ENCODE measurements around the gene ATP8A2. TPM values are rescaled to one million over a fixed set of nuclear protein-coding genes. Genes with fewer than 3 reads are reported as not detected.

The ATP8A2 gene
- total and polyA plus RNA-seq, 2 of the 4 experiments (the other 2 are of a cell fraction), result 0.02 to 0.18 TPM

DNA sequence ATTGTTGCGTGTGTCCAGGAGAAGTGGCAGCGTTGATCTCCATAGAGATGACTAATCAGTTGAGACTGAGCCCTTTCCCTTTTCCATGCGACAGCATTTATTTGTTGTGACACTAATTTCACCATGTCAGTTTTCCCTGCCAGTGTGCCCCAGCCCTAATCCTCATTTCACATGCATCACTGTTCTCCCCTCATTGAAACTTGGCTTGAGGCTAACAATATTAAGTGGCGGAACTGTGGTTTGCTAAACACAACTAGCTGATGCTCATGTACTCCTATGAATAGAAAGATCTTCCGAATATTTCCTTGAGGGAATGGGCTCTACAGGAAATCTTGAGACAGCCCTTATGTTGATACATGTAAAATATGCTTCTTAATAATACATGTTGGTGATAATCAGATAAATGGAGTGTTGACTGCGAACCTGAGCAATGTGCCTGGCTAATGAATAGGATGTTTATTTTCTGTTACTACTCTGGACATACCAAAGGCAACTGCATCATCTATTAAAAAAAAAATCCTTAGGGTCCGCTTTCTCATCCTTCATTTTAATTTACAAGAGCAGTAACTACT lies 258.6 kb downstream of the ATP8A2 start:
- no peaks in the 10 kb centered on the region for H3K27me3 ChIP-seq (ENCODE audit: control insufficient read depth, insufficient read depth, low read length)
- intact Hi-C loops (cut with micrococcal nuclease), result no loop called here
- in situ Hi-C loops (cut with MboI; ENCODE audit: low sequenced_read_pairs), result no loop called here
- ChIA-PET POLR2A (ENCODE audit: unreplicated experiment) (no interaction called here), CTCF (no interaction called here)
- H2AFZ ChIP-seq (replicated peaks; ENCODE audit: low read length, poor library complexity), result no peak overlapping the region
- ATAC-seq (ENCODE audit: low read depth), result no peak
- H4K5ac ChIP-seq (ENCODE audit: low read depth, low read length), result no peak overlapping the region
- H2AK9ac ChIP-seq (replicated peaks; ENCODE audit: low read depth, low read length, poor library complexity), result no peak overlapping the region
- 46% methylated on average over 2 of the region's 7 CpGs; no CpG with 5 or more reads in 1 of the 2 experiments for WGBS, 2 experiments (ENCODE audit: extremely low coverage in 2 of 2, insufficient read length in 1 of 2)
- no peak overlapping the region for H3K9ac ChIP-seq (ENCODE audit: low read depth, low read length)
- H2BK15ac ChIP-seq (ENCODE audit: low read depth, low read length), result no peak overlapping the region
- H3K9me1 ChIP-seq (ENCODE audit: insufficient read depth, low read length), result no peaks in the 10 kb centered on the region
- H3K4me3 ChIP-seq (ENCODE audit: insufficient read depth, low read depth, low read length), result no peak overlapping the region
- no peak overlapping the region for H3K23ac ChIP-seq (ENCODE audit: low read depth, low read length)
- no peaks in the 10 kb centered on the region for H3K4me1 ChIP-seq (ENCODE audit: control insufficient read depth, insufficient read depth, low read length)
- H4K20me1 ChIP-seq (ENCODE audit: insufficient read depth, low read length), result no peaks in the 10 kb centered on the region
- no peak overlapping the region for H4K8ac ChIP-seq (ENCODE audit: low read depth in 2 of 2, low read length in 2 of 2)
- no peak for DNase-seq
- no peak overlapping the region for H2BK20ac ChIP-seq (ENCODE audit: low read depth, low read length)
- no peak overlapping the region for H3K56ac ChIP-seq (ENCODE audit: extremely low read depth, insufficient read depth, low read length)
- H2AK5ac ChIP-seq (ENCODE audit: low read depth, low read length), result no peak overlapping the region
- no peak overlapping the region for H3K27ac ChIP-seq (ENCODE audit: insufficient read depth, low read length)
- H3K9me3 ChIP-seq (ENCODE audit: control insufficient read depth, insufficient read depth, low read length), result no peaks in the 10 kb centered on the region
- H3K79me1 ChIP-seq (ENCODE audit: low read depth in 1 of 2, low read length in 2 of 2), result no peaks in the 10 kb centered on the region
- H2BK5ac ChIP-seq (ENCODE audit: low read depth, low read length, poor library complexity, severe bottlenecking), result no peak overlapping the region
- dilution Hi-C loops (cut with HindIII; ENCODE audit: low sequenced_read_pairs, unreplicated experiment), result no loop called here
- H4K91ac ChIP-seq (ENCODE audit: insufficient read depth, low read depth, low read length), result no peak overlapping the region
- no peak overlapping the region for H3K14ac ChIP-seq (replicated peaks; ENCODE audit: low read depth, low read length)
- TF ChIP-seq, protein P1, sequence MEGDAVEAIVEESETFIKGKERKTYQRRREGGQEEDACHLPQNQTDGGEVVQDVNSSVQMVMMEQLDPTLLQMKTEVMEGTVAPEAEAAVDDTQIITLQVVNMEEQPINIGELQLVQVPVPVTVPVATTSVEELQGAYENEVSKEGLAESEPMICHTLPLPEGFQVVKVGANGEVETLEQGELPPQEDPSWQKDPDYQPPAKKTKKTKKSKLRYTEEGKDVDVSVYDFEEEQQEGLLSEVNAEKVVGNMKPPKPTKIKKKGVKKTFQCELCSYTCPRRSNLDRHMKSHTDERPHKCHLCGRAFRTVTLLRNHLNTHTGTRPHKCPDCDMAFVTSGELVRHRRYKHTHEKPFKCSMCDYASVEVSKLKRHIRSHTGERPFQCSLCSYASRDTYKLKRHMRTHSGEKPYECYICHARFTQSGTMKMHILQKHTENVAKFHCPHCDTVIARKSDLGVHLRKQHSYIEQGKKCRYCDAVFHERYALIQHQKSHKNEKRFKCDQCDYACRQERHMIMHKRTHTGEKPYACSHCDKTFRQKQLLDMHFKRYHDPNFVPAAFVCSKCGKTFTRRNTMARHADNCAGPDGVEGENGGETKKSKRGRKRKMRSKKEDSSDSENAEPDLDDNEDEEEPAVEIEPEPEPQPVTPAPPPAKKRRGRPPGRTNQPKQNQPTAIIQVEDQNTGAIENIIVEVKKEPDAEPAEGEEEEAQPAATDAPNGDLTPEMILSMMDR (conservative IDR thresholded peaks at IDR 0.05; ENCODE audit: low read depth, low read length), result no peak
- TF ChIP-seq, protein P2, sequence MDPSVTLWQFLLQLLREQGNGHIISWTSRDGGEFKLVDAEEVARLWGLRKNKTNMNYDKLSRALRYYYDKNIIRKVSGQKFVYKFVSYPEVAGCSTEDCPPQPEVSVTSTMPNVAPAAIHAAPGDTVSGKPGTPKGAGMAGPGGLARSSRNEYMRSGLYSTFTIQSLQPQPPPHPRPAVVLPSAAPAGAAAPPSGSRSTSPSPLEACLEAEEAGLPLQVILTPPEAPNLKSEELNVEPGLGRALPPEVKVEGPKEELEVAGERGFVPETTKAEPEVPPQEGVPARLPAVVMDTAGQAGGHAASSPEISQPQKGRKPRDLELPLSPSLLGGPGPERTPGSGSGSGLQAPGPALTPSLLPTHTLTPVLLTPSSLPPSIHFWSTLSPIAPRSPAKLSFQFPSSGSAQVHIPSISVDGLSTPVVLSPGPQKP (IDR thresholded peaks at IDR 0.05; ENCODE audit: borderline replicate concordance, low read depth, low read length), result no peak
- TF ChIP-seq RFX5 (IDR thresholded peaks at IDR 0.05; ENCODE audit: low read depth, low read length), result no peak
- TF ChIP-seq MAFK (IDR thresholded peaks at IDR 0.05; ENCODE audit: low read depth, low read length), result no peak
- TF ChIP-seq CEBPB (IDR thresholded peaks at IDR 0.05; ENCODE audit: low read depth, low read length), result no peak
- TF ChIP-seq FOS (IDR thresholded peaks at IDR 0.05; ENCODE audit: low read depth, low read length), result no peak
- TF ChIP-seq SMC3 (IDR thresholded peaks at IDR 0.05; ENCODE audit: low read depth, low read length), result no peak
- TF ChIP-seq POLR2A (IDR thresholded peaks at IDR 0.05; ENCODE audit: low read depth, low read length), result no peak
- no peak for TF ChIP-seq RAD21 (IDR thresholded peaks at IDR 0.05; ENCODE audit: low read length)
- no peak for TF ChIP-seq BHLHE40 (IDR thresholded peaks at IDR 0.05; ENCODE audit: low read depth, low read length)
- TF ChIP-seq CHD1 (IDR thresholded peaks at IDR 0.05; ENCODE audit: low read depth, low read length), result no peak
- H3K4me2 ChIP-seq (ENCODE audit: low read depth, low read length), result no peak overlapping the region
- no peaks in the 10 kb centered on the region for H3K36me3 ChIP-seq (ENCODE audit: control insufficient read depth, insufficient read depth, low read length)
- no peak overlapping the region for H2BK120ac ChIP-seq (ENCODE audit: low read depth, low read length)
- BruUV-seq (replicated peaks), result no TSS peak
- no peak overlapping the region for H3K18ac ChIP-seq (ENCODE audit: low read depth, low read length)
- H3K4ac ChIP-seq (ENCODE audit: low read depth, low read length), result no peak overlapping the region
